ENCODE measurements around the gene PEAK1. TPM values are rescaled to one million over a fixed set of nuclear protein-coding genes. Genes with fewer than 3 reads are reported as not detected.
A peak's percentile ranks its signal among the peaks of the same experiment; 100 is the strongest.

PEAK1 gene
- total RNA-seq, 1 donor from 2014 or later = 27.7 TPM

DNA sequence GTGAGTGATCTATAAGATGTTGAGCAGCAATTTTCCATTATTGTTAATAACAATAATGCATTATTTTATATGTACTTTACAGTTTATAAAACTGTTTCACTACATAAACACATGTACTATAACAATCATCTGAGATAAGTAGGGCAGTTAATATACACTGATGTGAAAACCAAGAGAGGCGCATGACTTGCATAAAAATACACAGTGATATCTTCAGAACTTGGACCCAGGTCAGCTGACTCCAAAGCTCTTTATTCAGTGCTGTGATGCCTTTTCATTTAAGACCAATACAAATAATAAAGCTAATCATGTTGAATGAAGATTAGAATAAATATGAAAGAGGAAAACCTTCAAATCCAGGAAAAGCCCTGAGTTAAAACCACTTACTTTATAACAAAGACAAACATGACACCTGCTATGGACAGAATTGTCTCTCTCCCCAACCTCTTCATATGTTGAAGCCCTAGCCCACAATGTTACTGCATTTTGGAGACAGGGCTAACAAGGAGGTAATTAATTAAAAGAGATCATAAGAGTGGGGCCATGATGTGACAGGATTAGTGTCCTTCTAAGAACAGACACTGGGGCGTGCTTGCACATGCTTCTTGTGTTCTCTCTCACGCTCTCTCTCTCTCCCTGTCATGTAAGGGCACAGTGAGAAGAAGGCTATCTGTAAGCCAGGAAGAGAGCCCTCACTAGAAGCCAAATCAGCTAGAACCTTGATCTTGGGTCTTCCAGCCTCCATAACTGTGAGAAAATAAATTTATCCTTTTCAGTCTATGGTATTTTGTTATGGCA lies 293.2 kb downstream of the PEAK1 start:
- no peaks in the 10 kb centered on the region for H3K36me3 ChIP-seq
- intact Hi-C loops (cut with DNase I) = loop anchor here (10.0 kb wide), 1 partner anchor 368 kb away; no protein-coding TSS in a partner anchor
- no peak overlapping the region for H3K4me3 ChIP-seq
- H3K4me1 ChIP-seq = peaks cover 15% of the 10 kb centered on the region
- no peak for DNase-seq (ENCODE audit: extremely low spot score in 2 of 2)
- no peaks in the 10 kb centered on the region for H3K9me3 ChIP-seq
- H3K27ac ChIP-seq = no peak overlapping the region
- no peaks in the 10 kb centered on the region for H3K27me3 ChIP-seq
- TF ChIP-seq, protein P1, sequence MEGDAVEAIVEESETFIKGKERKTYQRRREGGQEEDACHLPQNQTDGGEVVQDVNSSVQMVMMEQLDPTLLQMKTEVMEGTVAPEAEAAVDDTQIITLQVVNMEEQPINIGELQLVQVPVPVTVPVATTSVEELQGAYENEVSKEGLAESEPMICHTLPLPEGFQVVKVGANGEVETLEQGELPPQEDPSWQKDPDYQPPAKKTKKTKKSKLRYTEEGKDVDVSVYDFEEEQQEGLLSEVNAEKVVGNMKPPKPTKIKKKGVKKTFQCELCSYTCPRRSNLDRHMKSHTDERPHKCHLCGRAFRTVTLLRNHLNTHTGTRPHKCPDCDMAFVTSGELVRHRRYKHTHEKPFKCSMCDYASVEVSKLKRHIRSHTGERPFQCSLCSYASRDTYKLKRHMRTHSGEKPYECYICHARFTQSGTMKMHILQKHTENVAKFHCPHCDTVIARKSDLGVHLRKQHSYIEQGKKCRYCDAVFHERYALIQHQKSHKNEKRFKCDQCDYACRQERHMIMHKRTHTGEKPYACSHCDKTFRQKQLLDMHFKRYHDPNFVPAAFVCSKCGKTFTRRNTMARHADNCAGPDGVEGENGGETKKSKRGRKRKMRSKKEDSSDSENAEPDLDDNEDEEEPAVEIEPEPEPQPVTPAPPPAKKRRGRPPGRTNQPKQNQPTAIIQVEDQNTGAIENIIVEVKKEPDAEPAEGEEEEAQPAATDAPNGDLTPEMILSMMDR (IDR thresholded peaks at IDR 0.05) = no peak
- no peak for TF ChIP-seq POLR2A (IDR thresholded peaks at IDR 0.05)
- TF ChIP-seq POLR2AphosphoS5 (IDR thresholded peaks at IDR 0.05; ENCODE audit: insufficient read depth in 1 of 2, low read depth in 1 of 2) = no peak

DNA sequence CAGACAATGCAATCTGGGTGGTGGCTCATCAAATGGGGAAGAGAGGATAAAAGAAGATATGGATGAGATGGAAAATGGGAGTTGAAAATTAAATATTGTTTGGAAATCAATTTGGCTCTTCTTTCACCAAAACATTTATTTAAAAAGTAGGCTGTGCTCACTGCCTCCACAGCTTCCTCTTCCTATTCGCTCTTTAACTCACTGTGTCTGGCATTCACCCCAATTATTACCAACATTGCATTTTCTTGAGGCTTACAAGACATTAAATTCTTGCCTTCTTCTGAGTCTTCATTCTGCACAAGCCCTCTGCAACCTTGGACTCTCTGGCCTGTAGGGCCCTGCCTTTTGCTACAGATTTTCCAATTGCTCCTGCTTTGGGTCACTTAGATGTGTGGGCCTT lies 296.1 kb downstream of the PEAK1 start:
- no peaks in the 10 kb centered on the region for H3K9me3 ChIP-seq
- intact Hi-C loops (cut with DNase I) = loop anchor here (10.0 kb wide), 1 partner anchor 371 kb away; no protein-coding TSS in a partner anchor

DNA sequence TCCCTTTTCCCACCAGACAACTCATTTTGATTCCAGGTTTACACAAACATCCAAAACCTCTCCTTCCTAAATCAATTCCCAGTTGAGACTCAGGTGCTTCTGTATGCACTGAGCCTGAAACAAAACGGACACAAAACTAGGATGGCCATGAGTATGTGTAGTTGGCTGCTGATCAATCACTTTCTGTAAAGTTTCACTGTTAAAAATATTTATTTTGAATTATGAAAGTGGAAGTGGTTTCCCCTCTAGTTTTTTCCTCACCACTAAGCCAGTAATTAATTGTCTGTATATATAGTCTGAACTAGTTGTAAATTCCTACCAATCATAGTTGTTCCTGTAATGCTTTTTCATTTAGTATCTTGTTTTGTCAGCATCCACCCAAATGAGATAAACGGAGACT lies 297.3 kb downstream of the PEAK1 start:
- TF ChIP-seq POLR2AphosphoS5 (IDR thresholded peaks at IDR 0.05; ENCODE audit: insufficient read depth in 1 of 2, low read depth in 1 of 2) (no peak), POLR2A (IDR thresholded peaks at IDR 0.05) (no peak)
- TF ChIP-seq, protein P1 (IDR thresholded peaks at IDR 0.05) = no peak
- Histone ChIP-seq H3K36me3 (no peaks in the 10 kb centered on the region), H3K27me3 (no peaks in the 10 kb centered on the region), H3K4me1 (peaks cover 13% of the 10 kb centered on the region), H3K9me3 (no peaks in the 10 kb centered on the region), H3K27ac (no peak overlapping the region), H3K4me3 (no peak overlapping the region)
- intact Hi-C loops (cut with DNase I) = loop anchor here (10.0 kb wide), 1 partner anchor 372 kb away; no protein-coding TSS in a partner anchor
- no peak for DNase-seq (ENCODE audit: extremely low spot score in 2 of 2)

More for the DNA sequence above, 296.1 kb downstream of the PEAK1 start:
- TF ChIP-seq POLR2AphosphoS5 (IDR thresholded peaks at IDR 0.05; ENCODE audit: insufficient read depth in 1 of 2, low read depth in 1 of 2) = no peak
- TF ChIP-seq, protein P1 (IDR thresholded peaks at IDR 0.05) = no peak
- no peak for TF ChIP-seq POLR2A (IDR thresholded peaks at IDR 0.05)
- H3K27me3 ChIP-seq = no peaks in the 10 kb centered on the region
- peaks cover 12% of the 10 kb centered on the region for H3K4me1 ChIP-seq
- no peaks in the 10 kb centered on the region for H3K36me3 ChIP-seq
- DNase-seq (ENCODE audit: extremely low spot score in 2 of 2) = no peak
- no peak overlapping the region for H3K4me3 ChIP-seq
- H3K27ac ChIP-seq = no peak overlapping the region

DNA sequence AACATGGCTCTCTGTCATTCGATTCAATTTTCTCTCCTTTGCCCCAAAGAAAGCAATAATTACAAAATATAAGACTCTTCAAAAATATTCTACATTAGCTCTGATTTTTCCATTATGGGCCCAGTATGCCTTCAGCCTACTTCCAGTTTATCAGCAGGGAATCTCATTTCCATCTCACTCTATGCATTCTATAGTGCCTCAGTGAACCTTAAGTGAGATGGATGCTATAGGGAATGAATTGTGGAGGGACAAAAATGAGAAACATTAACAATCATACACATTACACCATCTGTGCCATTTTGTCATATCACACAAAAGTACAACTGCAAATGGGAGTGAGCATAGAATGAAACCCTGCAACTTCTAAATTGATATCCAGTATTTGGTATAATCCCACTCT lies 298.3 kb downstream of the PEAK1 start:
- Histone ChIP-seq H3K9me3 (no peaks in the 10 kb centered on the region), H3K36me3 (no peaks in the 10 kb centered on the region), H3K27ac (no peak overlapping the region), H3K27me3 (no peaks in the 10 kb centered on the region), H3K4me1 (peaks cover 13% of the 10 kb centered on the region), H3K4me3 (no peak overlapping the region)
- TF ChIP-seq, protein P1 (IDR thresholded peaks at IDR 0.05) = no peak
- TF ChIP-seq POLR2AphosphoS5 (IDR thresholded peaks at IDR 0.05; ENCODE audit: insufficient read depth in 1 of 2, low read depth in 1 of 2) (no peak), POLR2A (IDR thresholded peaks at IDR 0.05) (no peak)
- no peak for DNase-seq (ENCODE audit: extremely low spot score in 2 of 2)
- intact Hi-C loops (cut with DNase I) = loop anchor here (10.0 kb wide), 1 partner anchor 373 kb away; no protein-coding TSS in a partner anchor

DNA sequence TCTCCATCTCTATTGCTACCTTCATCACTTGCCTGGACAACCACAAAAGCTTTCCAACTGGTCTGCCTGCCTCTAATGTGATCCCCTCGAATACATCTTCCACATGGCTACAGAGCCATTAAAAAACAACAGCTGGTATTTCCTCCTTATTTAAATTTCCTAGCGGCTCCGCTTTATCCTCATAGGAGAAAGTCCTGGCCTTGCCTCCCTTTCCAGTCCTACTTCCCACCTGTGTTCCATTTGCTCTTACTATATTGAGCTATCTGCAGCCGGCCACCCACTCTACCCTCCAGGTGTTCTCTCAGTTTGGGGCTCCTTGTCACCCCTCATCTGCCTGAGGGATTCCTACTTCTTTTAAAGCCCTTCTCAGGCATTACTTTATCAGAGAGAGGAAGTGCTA lies 299.3 kb downstream of the PEAK1 start:
- intact Hi-C loops (cut with DNase I) = loop anchor here (10.0 kb wide), 1 partner anchor 374 kb away; no protein-coding TSS in a partner anchor
- Histone ChIP-seq H3K4me1 (peaks cover 13% of the 10 kb centered on the region), H3K27ac (no peak overlapping the region), H3K36me3 (no peaks in the 10 kb centered on the region), H3K4me3 (no peak overlapping the region), H3K9me3 (no peaks in the 10 kb centered on the region), H3K27me3 (no peaks in the 10 kb centered on the region)
- DNase-seq (ENCODE audit: extremely low spot score in 2 of 2) = peak in 1 of 2 donors; percentile 49
- TF ChIP-seq, protein P1 (IDR thresholded peaks at IDR 0.05) = no peak
- no peak for TF ChIP-seq POLR2A (IDR thresholded peaks at IDR 0.05)
- no peak for TF ChIP-seq POLR2AphosphoS5 (IDR thresholded peaks at IDR 0.05; ENCODE audit: insufficient read depth in 1 of 2, low read depth in 1 of 2)

All from vagina (tissue), 2 donors.